Measurements from ENCODE around the gene KRT76.

KRT76 gene

GRCh38 chr12:52776913-52777395 lies at the start of gene KRT76:
KRT76 (minus strand) TSS chr12:52777345; CDS start chr12:52777291, 54 bp downstream.
- DNase-seq = no peak

- DNase-seq = no peak
Measured at GRCh38 chr12:52825961-52826360, 48.8 kb upstream of the KRT76 start.

- DNase-seq = no peak
Measured at GRCh38 chr12:52824741-52825410, 47.7 kb upstream of the KRT76 start.

GRCh38 chr12:52823761-52824450 lies 46.8 kb upstream of the KRT76 start:
- no peak for DNase-seq

- DNase-seq = no peak
Measured at GRCh38 chr12:52822771-52823510, 45.8 kb upstream of the KRT76 start.

- DNase-seq = no peak
Measured at GRCh38 chr12:52821826-52822660, 44.9 kb upstream of the KRT76 start.

GRCh38 chr12:52821071-52821730 lies 44.1 kb upstream of the KRT76 start:
- DNase-seq = no peak

GRCh38 chr12:52820521-52820920 lies 43.4 kb upstream of the KRT76 start:
- no peak for DNase-seq

GRCh38 chr12:52819731-52820510 lies 42.8 kb upstream of the KRT76 start:
- DNase-seq = no peak

GRCh38 chr12:52818887-52819420 lies 41.8 kb upstream of the KRT76 start:
- DNase-seq = no peak

- no peak for DNase-seq
Measured at GRCh38 chr12:52818388-52818787, 41.2 kb upstream of the KRT76 start.

GRCh38 chr12:52817699-52818238 lies 40.6 kb upstream of the KRT76 start:
- no peak for DNase-seq

GRCh38 chr12:52817003-52817698 lies 40.0 kb upstream of the KRT76 start:
- DNase-seq = no peak

- DNase-seq = no peak
Measured at GRCh38 chr12:52815676-52816588, 38.8 kb upstream of the KRT76 start.

- no peak for DNase-seq
Measured at GRCh38 chr12:52815161-52815560, 38.0 kb upstream of the KRT76 start.

GRCh38 chr12:52814710-52815155 lies 37.6 kb upstream of the KRT76 start:
- DNase-seq = no peak

GRCh38 chr12:52813885-52814709 lies 37.0 kb upstream of the KRT76 start, which contains the start of gene KRT4:
KRT4 (minus strand) TSS chr12:52814116; CDS start chr12:52814058, 58 bp downstream.
- DNase-seq = no peak

Measured in hematopoietic multipotent progenitor cell treated with erythropoietin and hydrocortisone succinate and interleukin-3 and kit ligand, for 6 days (in vitro differentiated cells).